GM18499 (cell line): Measurements from ENCODE around the gene STK4.

Source experiments
- ATAC-seq: cut with Tn5 transposase; IDR thresholded peaks from one replicate; pipeline ENCODE4 v1.9.1; 2021; ENCODE audit warnings: moderate number of reproducible peaks; ENCODE audit not compliant: insufficient read depth, unreplicated experiment

The STK4 gene

GRCh38 chr20:44966030-44966961, at the start of gene STK4:
Gene STK4 (plus strand): TSS chr20:44966512. CDS start chr20:44966569, 57 bp downstream.
- ATAC-seq, result peak; percentile 37

- no peak for ATAC-seq
Observed at GRCh38 chr20:44916586-44916985, 49.7 kb upstream of the STK4 start.

DNA sequence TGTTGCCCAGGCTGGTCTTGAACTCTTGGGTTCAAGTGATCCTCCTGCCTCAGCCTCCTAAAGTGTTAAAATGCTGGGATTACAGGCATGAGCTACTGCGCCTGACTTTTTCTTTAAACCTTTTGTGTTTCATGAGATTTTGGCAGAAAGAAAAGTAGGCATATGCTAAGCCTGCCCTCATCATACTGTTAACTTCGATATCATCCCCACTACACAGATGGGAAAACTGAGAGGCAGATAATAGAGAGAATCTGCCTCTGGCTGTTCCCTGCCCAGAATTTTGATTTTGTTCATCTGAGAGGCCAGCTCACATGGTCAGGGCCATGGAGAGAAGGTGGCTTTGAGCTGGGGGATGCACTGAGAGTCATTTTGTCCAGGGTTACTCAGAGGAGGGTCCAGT, 48.9 kb upstream of the STK4 start:
- ATAC-seq, result no peak

GRCh38 chr20:44918342-44918741, 48.0 kb upstream of the STK4 start:
- ATAC-seq, result no peak

DNA sequence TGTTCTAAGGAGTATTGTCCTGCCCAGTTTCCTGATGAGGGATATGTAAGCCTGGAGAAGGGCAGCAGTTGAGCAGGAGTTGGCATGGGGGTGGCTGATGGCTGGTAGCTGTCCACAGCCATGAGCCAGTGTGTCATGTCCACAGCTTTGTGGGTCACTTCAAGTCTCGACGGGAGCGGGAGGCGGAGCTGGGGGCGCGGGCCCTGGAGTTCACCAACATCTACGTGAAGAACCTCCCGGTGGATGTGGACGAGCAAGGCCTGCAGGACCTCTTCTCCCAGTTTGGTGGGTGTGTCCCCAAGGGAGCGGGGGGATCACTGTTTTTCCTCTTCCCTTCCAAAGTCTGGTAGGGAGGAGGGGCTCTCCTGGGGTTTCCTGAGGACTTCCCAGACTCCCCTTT, 47.6 kb upstream of the STK4 start:
- no peak for ATAC-seq

DNA sequence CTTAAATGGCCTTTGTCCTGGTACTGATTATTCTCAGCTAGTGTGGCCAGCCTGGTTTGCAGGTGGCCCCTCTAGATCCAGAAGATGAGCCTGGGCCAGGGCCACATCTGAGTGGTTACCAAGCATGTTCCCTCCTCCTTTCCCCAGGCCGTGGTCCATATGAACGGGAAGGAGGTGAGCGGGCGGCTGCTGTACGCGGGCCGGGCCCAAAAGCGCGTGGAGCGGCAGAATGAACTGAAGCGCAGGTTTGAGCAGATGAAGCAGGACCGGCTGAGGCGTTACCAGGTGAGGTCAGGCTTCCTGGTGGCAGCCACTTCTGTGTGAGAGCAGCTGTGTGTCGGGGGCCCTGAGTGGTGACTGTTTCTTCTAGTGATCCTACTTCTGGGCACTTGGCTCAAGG, 44.9 kb upstream of the STK4 start:
- ATAC-seq, result no peak

GRCh38 chr20:44924541-44924940, 41.8 kb upstream of the STK4 start:
- ATAC-seq, result no peak

GRCh38 chr20:44928595-44928994, 37.7 kb upstream of the STK4 start:
- ATAC-seq, result no peak

- no peak for ATAC-seq
Observed at GRCh38 chr20:44930517-44931168, 35.7 kb upstream of the STK4 start.

DNA sequence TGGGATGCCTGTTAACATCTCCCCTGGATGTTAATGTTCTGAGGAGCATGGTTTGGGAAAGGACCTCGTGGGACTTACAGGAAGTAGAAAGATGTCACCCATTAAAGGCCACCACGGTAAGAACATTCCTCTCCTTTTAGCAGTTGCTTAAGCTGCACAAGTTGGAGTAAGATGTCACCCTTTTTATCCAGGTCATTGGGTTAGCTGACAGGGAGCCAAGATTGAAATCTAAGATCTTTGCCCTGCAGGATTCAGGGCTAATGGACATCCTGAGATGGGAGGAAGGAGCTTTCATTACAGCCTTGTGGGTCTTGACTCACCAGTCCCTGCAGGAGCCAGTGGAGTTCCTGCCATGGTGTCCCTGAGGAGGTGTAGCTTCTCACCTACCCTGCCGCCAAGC, 34.4 kb upstream of the STK4 start:
- ATAC-seq, result no peak

- no peak for ATAC-seq
Observed at GRCh38 chr20:44932916-44933315, 33.4 kb upstream of the STK4 start.

DNA sequence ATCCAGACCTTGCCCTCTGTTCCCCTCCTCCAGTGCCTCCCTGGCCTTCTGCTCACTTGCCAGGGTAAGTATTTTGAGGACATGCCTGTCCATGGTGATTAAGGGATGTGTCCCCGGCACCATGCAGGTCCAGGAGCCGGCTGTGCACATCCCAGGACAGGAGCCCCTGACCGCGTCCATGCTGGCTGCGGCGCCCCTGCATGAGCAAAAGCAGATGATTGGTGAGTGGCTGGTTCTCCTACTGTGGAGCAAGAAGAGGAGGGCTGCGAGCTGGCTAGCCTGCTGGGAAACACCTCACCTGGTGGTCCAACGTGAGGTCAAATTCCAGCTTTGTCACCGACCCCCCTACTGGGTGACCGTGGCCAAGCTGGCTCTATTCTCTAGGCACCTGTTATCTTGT, 29.8 kb upstream of the STK4 start:
- no peak for ATAC-seq

- ATAC-seq, result no peak
Observed at GRCh38 chr20:44938637-44939036, 27.7 kb upstream of the STK4 start.

- no peak for ATAC-seq
Observed at GRCh38 chr20:44941120-44941691, 25.1 kb upstream of the STK4 start.

DNA sequence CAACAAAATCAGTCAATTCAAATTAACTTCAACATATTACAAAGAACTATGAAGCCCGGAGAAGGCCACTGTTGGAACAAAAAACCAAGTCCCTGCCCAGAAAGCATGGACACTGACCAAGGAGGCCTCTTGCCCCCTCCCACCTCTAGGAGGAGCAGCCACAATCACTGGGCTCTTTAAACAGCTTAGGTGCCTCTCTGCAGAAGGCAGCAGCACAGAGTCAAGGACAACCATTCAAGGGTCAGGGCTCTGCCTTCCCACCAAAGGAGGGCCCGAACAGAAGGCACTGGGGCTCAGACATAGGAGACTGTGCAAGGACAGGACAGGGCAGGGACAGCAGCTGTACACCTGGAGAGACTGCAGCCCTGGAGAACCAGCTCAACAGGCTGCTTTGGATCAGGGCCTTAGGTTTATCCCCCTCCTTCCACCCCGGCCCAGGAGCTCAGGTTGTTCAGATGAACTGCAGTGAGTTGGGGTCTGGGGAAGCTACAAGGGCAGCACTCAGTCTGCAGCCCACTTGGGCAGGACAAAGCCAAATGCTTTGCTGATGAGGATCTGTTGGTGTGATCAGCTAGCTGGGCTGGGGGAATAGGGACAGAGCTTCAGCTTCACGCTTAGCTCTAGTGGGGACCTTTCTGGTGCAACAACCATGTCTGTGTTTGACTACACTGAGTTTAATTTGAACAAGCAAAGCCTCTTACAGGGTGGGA, 23.9 kb upstream of the STK4 start:
- no peak for ATAC-seq

GRCh38 chr20:44943828-44944227, 22.5 kb upstream of the STK4 start:
- ATAC-seq, result no peak

GRCh38 chr20:44945261-44945660, 21.1 kb upstream of the STK4 start:
- no peak for ATAC-seq

GRCh38 chr20:44946271-44946852, 19.9 kb upstream of the STK4 start:
- ATAC-seq, result no peak

DNA sequence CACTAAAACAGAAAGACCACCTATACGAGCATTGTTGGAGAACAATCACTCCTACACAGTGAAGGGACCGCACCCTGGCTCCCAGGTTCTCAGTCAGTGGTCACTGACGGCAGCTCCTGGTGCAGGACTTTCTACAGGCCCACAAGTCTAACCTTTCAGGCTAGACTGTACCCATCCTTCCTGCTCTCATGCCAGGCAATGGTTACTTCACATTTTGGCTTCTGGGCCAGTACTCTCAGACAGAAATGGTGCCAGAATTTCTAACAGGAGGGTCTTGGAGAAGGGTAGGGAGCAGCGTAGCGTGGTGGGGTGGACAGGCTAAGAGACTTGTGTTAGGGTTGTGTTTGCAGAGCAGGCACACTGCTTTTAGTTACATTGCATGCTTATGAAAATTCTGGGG, 18.2 kb upstream of the STK4 start:
- no peak for ATAC-seq

DNA sequence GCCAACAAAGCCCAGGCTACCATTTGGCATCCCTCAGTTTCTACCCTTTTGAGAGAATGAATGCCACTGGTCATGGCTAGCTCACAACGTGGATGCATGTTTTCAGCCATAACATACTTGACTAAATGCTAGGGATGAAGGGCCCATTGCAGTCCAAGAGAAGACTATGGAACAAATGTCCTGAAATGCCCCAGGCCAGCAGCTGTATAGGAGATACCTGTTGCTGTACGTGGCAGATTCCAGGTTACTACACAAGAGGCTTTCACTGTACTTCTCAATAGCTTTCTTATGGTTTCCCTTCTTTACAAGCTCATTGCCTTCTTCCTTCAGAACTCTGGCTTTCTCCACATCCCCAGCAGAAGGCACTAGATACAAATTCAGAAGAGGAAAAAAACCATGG, 17.8 kb upstream of the STK4 start:
- ATAC-seq, result no peak
